Measurements from ENCODE around the gene SMIM41. TPM values are rescaled to one million over a fixed set of nuclear protein-coding genes. Genes with fewer than 3 reads are reported as not detected.
A peak's percentile ranks its signal among the peaks of the same experiment; 100 is the strongest.
"Not testable (repeated sequence)": the region's sequence is repeated elsewhere in the genome, so short reads cannot be mapped to it uniquely, and the experiment has no call there.

Gene SMIM41
- total RNA-seq, 2 experiments from 2014 or later, result not detected

GRCh38 chr12:52096332-52097044, 17.0 kb downstream of the SMIM41 start:
- peaks cover 29% of the 10 kb centered on the region for H3K27me3 Mint-ChIP-seq (ENCODE audit: low read depth)
- CTCF ChIA-PET, result no interaction called here
- intact Hi-C loops (cut with micrococcal nuclease), result no loop called here
- H3K36me3 Mint-ChIP-seq (ENCODE audit: low read depth), result no peaks in the 10 kb centered on the region
- H3K27ac Mint-ChIP-seq, result no peak overlapping the region
- DNase-seq, result no peak
- no peaks in the 10 kb centered on the region for H3K4me1 Mint-ChIP-seq (ENCODE audit: low read depth)
- no peak overlapping the region for H3K4me3 Mint-ChIP-seq
- H3K9me3 Mint-ChIP-seq, result no peaks in the 10 kb centered on the region

- no peak for DNase-seq
- peaks cover 23% of the 10 kb centered on the region for H3K27me3 Mint-ChIP-seq (ENCODE audit: low read depth)
- no peaks in the 10 kb centered on the region for H3K9me3 Mint-ChIP-seq
- no peaks in the 10 kb centered on the region for H3K36me3 Mint-ChIP-seq (ENCODE audit: low read depth)
- no peak overlapping the region for H3K4me3 Mint-ChIP-seq
- CTCF ChIA-PET, result no interaction called here
- intact Hi-C loops (cut with micrococcal nuclease), result no loop called here
- H3K27ac Mint-ChIP-seq, result no peak overlapping the region
- H3K4me1 Mint-ChIP-seq (ENCODE audit: low read depth), result no peaks in the 10 kb centered on the region
Measured at GRCh38 chr12:52097045-52097666, 17.7 kb downstream of the SMIM41 start.

- intact Hi-C loops (cut with micrococcal nuclease), result not testable (repeated sequence)
Measured at GRCh38 chr12:52104431-52105089, 25.1 kb downstream of the SMIM41 start.

DNA sequence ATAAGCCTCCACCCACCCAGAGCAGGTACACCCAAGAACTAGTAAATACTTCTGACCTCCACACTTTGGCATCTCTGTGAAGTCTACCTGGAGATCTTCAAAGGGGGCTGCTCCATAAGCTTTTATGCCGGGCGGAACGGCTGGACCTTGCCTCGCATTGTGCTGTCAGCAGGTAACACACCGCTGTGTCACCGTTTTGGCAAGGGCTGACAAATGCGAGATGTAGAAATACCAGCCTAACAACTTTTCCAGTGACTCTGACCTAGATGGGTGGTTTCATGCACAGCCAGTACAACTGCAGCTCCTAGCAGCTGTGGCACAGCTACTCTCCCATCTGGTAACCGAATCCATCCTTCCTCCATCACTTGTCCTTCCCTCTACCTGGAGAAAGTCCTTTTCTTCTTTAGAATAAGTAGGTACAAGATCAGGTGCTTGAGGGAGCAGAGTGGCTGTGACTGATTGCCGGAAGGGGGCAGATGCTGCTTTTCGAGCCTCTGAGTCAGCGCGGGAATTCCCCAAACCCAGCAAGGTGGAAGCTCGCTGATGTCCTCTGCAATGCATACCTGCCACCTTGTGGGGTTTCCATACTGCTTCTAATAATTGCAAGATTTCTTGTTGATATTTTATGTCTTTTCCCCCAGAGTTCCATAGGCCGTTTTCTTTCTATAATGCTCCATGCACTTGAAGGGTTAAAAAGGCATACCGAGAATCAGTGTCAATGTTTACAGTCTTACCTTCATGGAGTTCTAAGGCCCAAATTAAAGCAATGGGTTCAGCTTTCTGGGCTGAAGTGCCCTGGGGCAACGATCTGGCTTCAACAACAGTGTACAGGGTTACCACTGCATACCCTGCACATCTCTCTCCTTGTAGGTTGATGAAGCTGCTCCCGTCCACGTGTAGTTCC, 37.0 kb downstream of the SMIM41 start:
- not testable (repeated sequence) for H3K9me3 Mint-ChIP-seq; H3K4me3 Mint-ChIP-seq; H3K36me3 Mint-ChIP-seq (ENCODE audit: low read depth); H3K27ac Mint-ChIP-seq
- intact Hi-C loops (cut with micrococcal nuclease), result loop anchor here (1.0 to 2.0 kb wide), 2 partner anchors 34 to 91 kb away; no protein-coding TSS in a partner anchor
- CTCF ChIA-PET, result interaction anchor here (0.7 to 5.1 kb wide), 11 partner anchors 34 to 194 kb away, joined by 3 to 73 read pairs (median 3); no protein-coding TSS in a partner anchor
- peak; percentile 85 for DNase-seq
- H3K4me1 Mint-ChIP-seq (ENCODE audit: low read depth), result peaks cover 23% of the 10 kb centered on the region
- H3K27me3 Mint-ChIP-seq (ENCODE audit: low read depth), result peaks cover 11% of the 10 kb centered on the region

More at GRCh38 chr12:52104431-52105089, 25.1 kb downstream of the SMIM41 start:
- not testable (repeated sequence) for H3K4me3 Mint-ChIP-seq; H3K4me1 Mint-ChIP-seq (ENCODE audit: low read depth); H3K9me3 Mint-ChIP-seq; DNase-seq; H3K27ac Mint-ChIP-seq; H3K36me3 Mint-ChIP-seq (ENCODE audit: low read depth)
- CTCF ChIA-PET, result interaction anchor here (1.3 kb wide), 1 partner anchor 79 kb away, joined by 5 read pairs; no protein-coding TSS in a partner anchor
- H3K27me3 Mint-ChIP-seq (ENCODE audit: low read depth), result peaks cover 29% of the 10 kb centered on the region

- not testable (repeated sequence) for H3K9me3 Mint-ChIP-seq, H3K4me3 Mint-ChIP-seq
- CTCF ChIA-PET, result interaction anchor here (0.7 to 5.1 kb wide), 9 partner anchors 11 to 868 kb away, joined by 3 to 73 read pairs (median 7); no protein-coding TSS in a partner anchor
Measured at GRCh38 chr12:52117806-52118475, 38.4 kb downstream of the SMIM41 start.

DNA sequence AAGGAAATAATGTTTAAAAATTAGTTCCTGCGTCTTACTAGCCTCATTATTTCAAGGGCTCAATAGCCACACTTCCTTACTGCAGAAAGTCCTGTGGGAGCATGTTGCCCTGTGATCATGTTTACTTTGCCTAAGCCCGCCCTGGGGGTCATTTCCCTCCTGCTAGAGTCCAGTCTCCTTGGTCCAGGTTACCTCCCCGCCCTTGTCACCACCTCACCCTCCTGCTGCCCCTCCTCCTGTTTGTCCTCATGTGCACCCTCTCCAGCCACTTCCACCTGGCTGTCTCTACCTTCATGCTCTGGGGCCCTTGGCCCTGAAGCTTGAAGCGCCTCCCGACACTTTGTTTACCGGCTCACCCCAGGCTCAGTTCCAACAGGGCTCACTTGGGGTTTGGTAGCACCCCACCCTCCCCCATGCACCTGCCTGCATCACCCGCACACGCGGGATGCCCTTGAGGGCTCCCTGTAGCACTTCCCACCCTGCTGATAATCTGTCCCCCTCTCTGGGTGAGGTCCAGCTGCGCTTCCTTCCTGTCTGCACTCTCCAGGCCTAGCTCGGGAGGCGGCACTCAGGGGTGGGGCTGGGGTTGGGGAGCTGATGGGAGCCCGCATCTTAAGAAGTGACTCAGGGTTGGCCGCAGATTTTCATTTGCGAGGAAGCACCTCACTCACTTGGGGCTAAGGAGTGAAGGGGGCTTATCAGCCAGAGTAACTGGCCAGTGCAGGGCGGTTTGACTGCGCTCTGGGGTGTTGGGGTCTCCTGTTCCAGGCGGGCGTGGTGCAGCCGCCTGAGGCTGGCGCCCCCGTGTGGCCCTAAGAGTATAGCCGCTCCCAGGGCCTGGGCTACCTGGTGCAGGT, 40.1 kb downstream of the SMIM41 start:
- Mint-ChIP-seq H3K4me1 (ENCODE audit: low read depth) (peaks cover 23% of the 10 kb centered on the region), H3K9me3 (no peaks in the 10 kb centered on the region), H3K36me3 (ENCODE audit: low read depth) (no peaks in the 10 kb centered on the region), H3K27ac (no peak overlapping the region), H3K27me3 (ENCODE audit: low read depth) (peaks cover 17% of the 10 kb centered on the region), H3K4me3 (no peak overlapping the region)
- DNase-seq, result peak; percentile 49
- CTCF ChIA-PET, result interaction anchor here (0.7 to 5.1 kb wide), 16 partner anchors 9 to 1514 kb away, joined by 3 to 73 read pairs (median 4); no protein-coding TSS in a partner anchor
- intact Hi-C loops (cut with micrococcal nuclease), result loop anchor here (5.0 kb wide), 1 partner anchor 127 kb away; no protein-coding TSS in a partner anchor

More at GRCh38 chr12:52117806-52118475, 38.4 kb downstream of the SMIM41 start:
- not testable (repeated sequence) for DNase-seq; H3K36me3 Mint-ChIP-seq (ENCODE audit: low read depth); H3K27ac Mint-ChIP-seq
- Mint-ChIP-seq H3K27me3 (ENCODE audit: low read depth) (peaks cover 17% of the 10 kb centered on the region), H3K4me1 (ENCODE audit: low read depth) (peaks cover 23% of the 10 kb centered on the region)
- intact Hi-C loops (cut with micrococcal nuclease), result loop anchor here (2.0 kb wide), 1 partner anchor 35 kb away; no protein-coding TSS in a partner anchor

DNA sequence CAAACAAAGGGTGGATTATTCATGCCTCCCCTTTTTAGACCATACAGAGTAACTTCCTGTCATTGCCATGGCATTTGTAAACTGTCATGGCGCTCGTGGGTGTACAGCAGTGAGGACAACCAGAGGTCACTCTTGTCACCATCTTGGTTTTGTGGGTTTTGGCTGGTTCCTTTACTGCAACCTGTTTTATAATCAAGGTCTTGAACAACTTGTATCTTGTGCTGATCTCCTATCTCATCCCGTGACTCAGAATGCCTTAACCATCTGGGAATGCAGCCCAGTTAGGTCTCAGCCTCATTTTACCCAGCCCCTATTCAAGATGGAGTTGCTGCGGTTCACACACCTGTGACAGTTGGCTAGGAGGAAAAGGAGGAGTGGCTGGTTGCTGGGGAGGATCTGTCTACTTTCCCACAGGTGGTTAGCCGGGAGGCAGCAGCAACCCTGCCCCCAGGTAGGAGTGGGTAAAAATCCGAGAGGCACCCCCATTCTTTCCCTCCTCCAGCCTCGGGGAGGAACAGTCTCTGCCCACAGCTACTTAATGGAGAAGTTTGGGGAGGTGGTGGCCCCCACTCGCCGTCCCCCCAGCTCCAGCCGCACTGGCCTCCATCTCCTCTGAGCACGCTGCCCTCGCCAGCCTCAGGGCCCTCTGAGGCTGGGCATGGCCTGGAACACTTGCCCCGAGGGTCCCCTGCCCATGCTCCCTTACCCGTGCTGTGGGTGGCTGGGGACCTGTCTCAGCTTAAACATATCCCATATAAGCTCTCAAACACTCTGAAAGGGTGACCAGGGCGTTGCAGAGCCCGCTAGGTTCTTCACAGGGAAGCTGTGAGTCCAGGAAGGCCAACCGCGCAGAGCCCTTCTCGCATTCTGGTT, 41.7 kb downstream of the SMIM41 start:
- CTCF ChIA-PET, result interaction anchor here (0.6 to 7.4 kb wide), 17 partner anchors 10 to 960 kb away, joined by 3 to 91 read pairs (median 3); no protein-coding TSS in a partner anchor
- Mint-ChIP-seq H3K36me3 (ENCODE audit: low read depth) (no peaks in the 10 kb centered on the region), H3K4me3 (no peak overlapping the region), H3K27me3 (ENCODE audit: low read depth) (peaks cover 17% of the 10 kb centered on the region), H3K9me3 (no peaks in the 10 kb centered on the region), H3K27ac (no peak overlapping the region), H3K4me1 (ENCODE audit: low read depth) (peaks cover 19% of the 10 kb centered on the region)
- DNase-seq, result no peak
- intact Hi-C loops (cut with micrococcal nuclease), result loop anchor here (1.0 to 5.0 kb wide), 3 partner anchors 96 to 129 kb away; no protein-coding TSS in a partner anchor

- Mint-ChIP-seq H3K4me3 (no peak overlapping the region), H3K36me3 (ENCODE audit: low read depth) (no peaks in the 10 kb centered on the region), H3K27me3 (ENCODE audit: low read depth) (peaks cover 17% of the 10 kb centered on the region), H3K27ac (no peak overlapping the region), H3K4me1 (ENCODE audit: low read depth) (peaks cover 11% of the 10 kb centered on the region), H3K9me3 (no peaks in the 10 kb centered on the region)
- CTCF ChIA-PET, result interaction anchor here (0.6 to 7.4 kb wide), 16 partner anchors 9 to 195 kb away, joined by 3 to 91 read pairs (median 3); no protein-coding TSS in a partner anchor
- DNase-seq, result peak; percentile 78
- intact Hi-C loops (cut with micrococcal nuclease), result loop anchor here (1.0 to 5.0 kb wide), 3 partner anchors 97 to 130 kb away; no protein-coding TSS in a partner anchor
Measured at GRCh38 chr12:52121824-52122539, 42.5 kb downstream of the SMIM41 start.

DNA sequence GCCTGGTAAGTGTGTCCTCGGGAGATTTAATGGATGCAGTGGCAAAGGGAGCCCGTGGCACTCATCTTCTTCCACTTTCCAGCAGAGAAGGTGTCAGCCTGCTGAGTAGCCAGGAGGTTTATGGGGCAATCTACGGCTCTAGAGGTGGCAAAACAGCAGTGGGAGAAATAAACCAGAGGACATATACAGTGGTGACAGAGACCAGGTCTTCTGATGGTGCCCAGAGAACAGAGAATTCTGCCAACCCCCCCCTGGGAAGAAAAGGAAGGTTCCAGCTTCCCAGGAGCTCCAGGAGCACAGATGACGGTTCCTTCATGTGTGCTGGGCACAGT, 43.0 kb downstream of the SMIM41 start:
- no peaks in the 10 kb centered on the region for H3K9me3 Mint-ChIP-seq
- H3K27ac Mint-ChIP-seq, result no peak overlapping the region
- peaks cover 17% of the 10 kb centered on the region for H3K27me3 Mint-ChIP-seq (ENCODE audit: low read depth)
- CTCF ChIA-PET, result interaction anchor here (0.6 to 7.4 kb wide), 9 partner anchors 32 to 787 kb away, joined by 3 to 91 read pairs (median 3); no protein-coding TSS in a partner anchor
- H3K4me3 Mint-ChIP-seq, result no peak overlapping the region
- H3K4me1 Mint-ChIP-seq (ENCODE audit: low read depth), result peaks cover 10% of the 10 kb centered on the region
- DNase-seq, result no peak
- intact Hi-C loops (cut with micrococcal nuclease), result loop anchor here (5.0 kb wide), 1 partner anchor 130 kb away; no protein-coding TSS in a partner anchor
- H3K36me3 Mint-ChIP-seq (ENCODE audit: low read depth), result no peaks in the 10 kb centered on the region

Measured in activated naive CD4-positive, alpha-beta T cell treated with anti-CD3 and anti-CD28 coated beads for 36 hours (primary cell).